Neuron (in vitro differentiated cells): ENCODE data around the gene NCAM2.
"Not testable (repeated sequence)": the region's sequence is repeated elsewhere in the genome, so short reads cannot be mapped to it uniquely, and the experiment has no call there.

Experiments
- H2AFZ ChIP-seq: one replicate; pipeline ENCODE4 v1.6.1; 2013; ENCODE audit warnings: low read depth, mild to moderate bottlenecking, inconsistent platforms, low read length, moderate library complexity
- H3K27me3 ChIP-seq: one replicate; pipeline ENCODE4 v1.6.1; 2013; ENCODE audit warnings: low read length; ENCODE audit not compliant: insufficient read depth
- H3K36me3 ChIP-seq: one replicate; pipeline ENCODE4 v1.6.1; 2013; ENCODE audit warnings: low read length; ENCODE audit not compliant: insufficient read depth
- H3K4me1 ChIP-seq: one replicate; pipeline ENCODE4 v1.6.1; 2013; ENCODE audit warnings: low read length; ENCODE audit not compliant: insufficient read depth
- H3K4me3 ChIP-seq: 2 replicates; pipeline ENCODE4 v1.5.1; 2013; ENCODE audit warnings: mild to moderate bottlenecking, low read length, moderate library complexity
- H3K9me3 ChIP-seq: one replicate; pipeline ENCODE4 v1.6.1; 2013; ENCODE audit warnings: low read length

The NCAM2 gene

DNA sequence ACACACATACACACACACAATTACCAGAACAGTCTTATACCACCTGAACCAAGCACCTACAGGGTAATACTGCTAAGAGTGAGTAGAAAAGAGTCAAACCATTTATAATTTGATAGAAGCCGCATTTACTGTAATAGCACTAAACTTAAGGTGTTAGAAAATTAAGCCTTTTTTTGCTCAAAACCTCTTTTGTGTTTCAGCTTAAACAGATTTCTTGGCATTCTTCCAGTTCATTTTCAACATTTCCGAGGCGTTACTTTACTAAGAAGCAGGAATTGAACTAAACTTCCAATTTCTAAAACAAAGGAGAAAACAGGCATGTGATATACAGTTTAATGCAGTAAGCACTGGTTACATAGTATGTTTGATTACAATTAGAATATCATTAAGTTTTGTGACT, 387.2 kb downstream of the NCAM2 start:
- Histone ChIP-seq H2AFZ (no peak overlapping the region), H3K4me3 (no peak overlapping the region), H3K36me3 (no peaks in the 10 kb centered on the region), H3K9me3 (no peaks in the 10 kb centered on the region), H3K27me3 (no peaks in the 10 kb centered on the region), H3K4me1 (peaks cover 2% of the 10 kb centered on the region)

DNA sequence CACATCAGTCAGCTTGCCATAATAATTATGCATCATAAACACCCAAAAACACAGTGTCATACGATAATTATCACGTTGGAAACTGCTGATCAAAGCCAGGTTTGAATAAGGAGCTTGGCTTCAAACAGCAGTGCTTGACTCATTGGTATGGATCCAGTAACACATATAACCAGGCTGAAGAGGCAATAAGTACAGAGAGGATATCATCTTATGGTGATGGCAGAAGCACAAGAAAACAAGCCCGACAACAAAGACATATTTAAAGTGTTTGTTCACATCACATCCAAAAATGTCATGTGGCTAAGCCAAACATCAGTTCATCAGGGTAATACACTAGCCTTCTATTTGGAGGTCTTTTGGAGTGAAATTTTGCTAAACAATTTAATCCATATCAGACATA, 389.7 kb downstream of the NCAM2 start:
- no peak overlapping the region for H3K4me3 ChIP-seq
- no peaks in the 10 kb centered on the region for H3K9me3 ChIP-seq
- no peaks in the 10 kb centered on the region for H3K27me3 ChIP-seq
- H2AFZ ChIP-seq = no peak overlapping the region
- H3K36me3 ChIP-seq = no peaks in the 10 kb centered on the region
- peaks cover 2% of the 10 kb centered on the region for H3K4me1 ChIP-seq

DNA sequence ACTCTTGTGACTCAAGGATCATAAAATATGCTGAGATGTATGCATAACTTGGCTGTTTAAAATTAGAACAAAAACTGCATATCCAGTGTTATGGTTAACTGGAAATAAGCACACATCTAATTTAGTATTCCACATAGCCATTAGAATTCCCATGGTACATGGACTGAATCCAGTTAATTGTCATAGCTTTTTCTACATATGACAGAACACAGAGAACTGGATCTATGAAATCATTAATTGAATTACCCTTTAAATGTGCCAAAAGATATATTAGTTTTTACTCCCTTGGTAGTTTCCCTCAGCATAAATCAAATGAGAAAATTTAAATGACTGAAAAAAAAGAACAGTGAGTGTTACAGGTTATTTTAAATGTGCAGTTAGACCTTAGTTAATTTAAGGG, 395.9 kb downstream of the NCAM2 start:
- Histone ChIP-seq H2AFZ (no peak overlapping the region), H3K4me1 (no peaks in the 10 kb centered on the region)

DNA sequence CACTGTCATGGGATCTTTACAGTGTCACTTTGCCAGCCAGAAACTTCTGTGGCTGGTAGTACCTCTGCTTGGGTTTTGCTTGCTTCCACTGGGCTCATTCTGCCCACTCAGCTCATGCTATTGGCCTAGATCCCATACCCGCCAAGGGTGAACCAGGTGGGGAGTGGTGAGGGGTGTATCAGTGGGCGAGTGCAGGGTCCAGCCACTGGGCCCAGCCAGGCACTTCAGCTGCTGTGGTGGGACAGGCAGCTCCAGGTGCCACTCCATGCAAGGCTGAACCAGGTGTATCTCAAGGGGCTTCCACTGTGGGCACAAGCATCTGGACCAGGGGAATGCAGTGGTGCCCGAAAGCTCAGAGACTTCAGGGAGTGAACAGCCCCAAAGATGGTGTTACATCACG, 398.2 kb downstream of the NCAM2 start:
- Histone ChIP-seq H2AFZ (no peak overlapping the region), H3K27me3 (no peaks in the 10 kb centered on the region), H3K36me3 (no peaks in the 10 kb centered on the region), H3K4me1 (no peaks in the 10 kb centered on the region), H3K4me3 (no peak overlapping the region), H3K9me3 (peaks cover 7% of the 10 kb centered on the region)

More for the DNA sequence above, 395.9 kb downstream of the NCAM2 start:
- Histone ChIP-seq H3K9me3 (peaks cover 7% of the 10 kb centered on the region), H3K36me3 (no peaks in the 10 kb centered on the region), H3K27me3 (no peaks in the 10 kb centered on the region), H3K4me3 (no peak overlapping the region)

DNA sequence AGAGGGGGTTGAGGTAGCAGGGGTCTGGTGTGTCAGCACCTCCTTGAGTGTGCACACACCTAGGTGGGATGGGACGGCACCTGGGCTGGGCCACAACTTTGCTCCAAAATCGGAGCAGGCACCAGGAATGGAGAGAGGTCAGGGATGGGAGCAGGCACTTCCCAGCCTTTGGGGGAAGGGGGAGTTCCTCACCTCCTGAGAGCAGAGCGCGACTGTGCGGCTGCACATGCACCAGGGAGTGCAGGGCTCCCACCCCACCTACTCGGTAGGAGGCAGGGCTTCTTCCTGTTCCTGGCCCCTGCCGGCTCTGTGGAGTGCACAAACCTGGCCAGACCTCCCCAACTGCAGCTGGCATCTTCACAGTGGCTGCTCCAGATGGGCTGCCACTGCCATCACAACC, 399.3 kb downstream of the NCAM2 start:
- H3K36me3 ChIP-seq = no peaks in the 10 kb centered on the region
- no peak overlapping the region for H2AFZ ChIP-seq
- no peaks in the 10 kb centered on the region for H3K4me1 ChIP-seq
- peaks cover 7% of the 10 kb centered on the region for H3K9me3 ChIP-seq
- H3K4me3 ChIP-seq = no peak overlapping the region
- H3K27me3 ChIP-seq = no peaks in the 10 kb centered on the region

DNA sequence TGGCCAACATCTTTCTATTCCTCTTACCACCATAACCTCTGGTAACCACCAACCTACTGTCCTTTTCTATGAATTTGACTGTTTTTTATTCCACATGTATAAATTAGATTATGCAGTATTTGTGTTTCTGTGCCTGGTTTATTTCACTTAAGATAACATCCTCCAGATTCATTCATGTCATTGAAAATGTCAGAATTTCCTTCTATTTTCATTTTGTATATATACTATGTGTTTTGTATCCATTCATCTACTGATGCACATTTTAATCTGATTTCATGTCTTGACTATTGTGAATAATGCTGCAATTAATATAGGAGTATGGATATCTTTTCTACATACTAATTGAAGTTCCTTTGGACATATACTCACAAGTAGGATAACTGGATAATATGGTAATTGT, 403.2 kb downstream of the NCAM2 start:
- H2AFZ ChIP-seq = no peak overlapping the region
- no peaks in the 10 kb centered on the region for H3K36me3 ChIP-seq
- no peaks in the 10 kb centered on the region for H3K4me1 ChIP-seq

DNA sequence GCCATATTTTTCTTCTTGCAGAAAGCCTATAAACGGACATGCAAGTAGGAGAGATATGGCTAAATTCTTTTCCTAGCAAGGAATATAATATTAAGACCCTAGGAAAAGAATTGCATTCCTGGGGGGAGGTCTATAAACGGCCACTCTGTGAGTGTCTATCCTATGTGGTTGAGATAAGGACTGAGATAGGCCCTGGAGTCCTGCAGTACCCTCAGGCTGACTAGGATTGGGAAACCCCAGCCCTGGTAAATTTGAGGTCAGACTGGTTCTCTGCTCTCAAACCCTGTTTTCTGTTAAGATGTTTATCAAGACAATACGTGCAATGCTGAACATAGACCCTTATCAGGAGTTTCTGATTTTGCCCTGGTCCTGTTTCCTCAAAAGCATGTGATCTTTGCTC, 404.0 kb downstream of the NCAM2 start:
- not testable (repeated sequence) for H3K4me1 ChIP-seq, H3K27me3 ChIP-seq, H2AFZ ChIP-seq, H3K36me3 ChIP-seq, H3K4me3 ChIP-seq, H3K9me3 ChIP-seq

More for the DNA sequence above, 403.2 kb downstream of the NCAM2 start:
- Histone ChIP-seq H3K9me3 (peaks cover 6% of the 10 kb centered on the region), H3K27me3 (no peaks in the 10 kb centered on the region), H3K4me3 (no peak overlapping the region)

DNA sequence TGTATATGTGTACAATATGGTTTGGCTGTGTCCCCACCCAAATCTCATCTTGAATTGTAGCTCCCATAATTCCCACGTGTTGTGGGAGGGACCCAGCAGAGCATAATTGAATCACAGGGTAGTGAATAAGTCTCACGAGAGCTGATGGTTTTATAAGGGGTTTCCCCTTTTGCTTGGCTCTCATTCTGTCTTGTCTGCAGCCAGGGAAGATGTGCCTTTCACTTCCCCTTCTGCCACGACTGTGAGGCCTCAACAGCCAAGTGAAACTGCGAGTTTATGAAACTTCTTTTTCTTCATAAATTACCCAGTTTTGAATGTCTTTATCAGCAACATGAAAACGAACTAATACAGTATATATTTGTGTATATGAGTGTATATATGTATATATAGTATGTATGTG, 406.1 kb downstream of the NCAM2 start:
- H3K4me3 ChIP-seq, H3K36me3 ChIP-seq, H3K9me3 ChIP-seq, H3K4me1 ChIP-seq, H2AFZ ChIP-seq, H3K27me3 ChIP-seq: not testable (repeated sequence)

DNA sequence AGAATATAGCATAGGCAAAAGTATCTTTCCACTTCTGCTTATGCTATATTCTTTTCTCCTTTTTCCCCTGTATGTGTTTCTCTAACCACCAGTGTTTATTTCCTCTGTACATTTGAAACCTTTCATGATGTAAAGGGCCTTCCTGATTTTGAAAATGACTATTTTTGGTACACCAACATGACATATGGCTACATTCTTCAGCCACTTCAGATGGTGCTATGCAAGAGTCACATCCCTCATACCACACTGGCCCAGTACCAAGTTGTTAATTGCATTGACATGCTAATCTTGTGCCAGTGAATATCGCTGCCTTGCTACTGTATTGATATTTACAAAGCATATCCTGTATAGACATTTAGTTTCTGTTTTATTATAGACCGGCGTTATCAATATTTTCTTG, 408.7 kb downstream of the NCAM2 start:
- Histone ChIP-seq H3K4me1 (no peaks in the 10 kb centered on the region), H3K4me3 (no peak overlapping the region), H3K9me3 (no peaks in the 10 kb centered on the region), H3K36me3 (no peaks in the 10 kb centered on the region), H3K27me3 (no peaks in the 10 kb centered on the region), H2AFZ (no peak overlapping the region)

DNA sequence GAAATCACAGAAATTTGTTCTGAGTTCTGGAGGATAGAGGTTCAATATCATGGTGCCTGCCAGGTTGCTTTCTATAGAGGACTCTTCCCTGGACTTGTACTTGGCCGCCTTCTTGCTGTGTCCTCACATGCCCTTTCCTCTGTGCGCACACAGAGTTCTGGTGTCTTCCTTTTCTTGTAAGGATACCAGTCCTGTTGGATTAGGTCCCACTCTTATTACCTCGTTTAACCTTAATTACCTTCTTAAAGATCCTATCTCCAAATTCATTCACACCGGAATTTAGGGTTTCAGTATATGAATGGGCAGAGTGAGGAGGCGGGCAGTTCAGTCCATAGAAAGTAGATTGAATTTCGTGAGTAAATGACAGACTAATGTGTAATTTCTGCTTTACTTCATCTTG, 413.9 kb downstream of the NCAM2 start:
- Histone ChIP-seq H2AFZ (no peak overlapping the region), H3K27me3 (no peaks in the 10 kb centered on the region), H3K4me1 (no peaks in the 10 kb centered on the region), H3K36me3 (no peaks in the 10 kb centered on the region), H3K9me3 (no peaks in the 10 kb centered on the region), H3K4me3 (no peak overlapping the region)

DNA sequence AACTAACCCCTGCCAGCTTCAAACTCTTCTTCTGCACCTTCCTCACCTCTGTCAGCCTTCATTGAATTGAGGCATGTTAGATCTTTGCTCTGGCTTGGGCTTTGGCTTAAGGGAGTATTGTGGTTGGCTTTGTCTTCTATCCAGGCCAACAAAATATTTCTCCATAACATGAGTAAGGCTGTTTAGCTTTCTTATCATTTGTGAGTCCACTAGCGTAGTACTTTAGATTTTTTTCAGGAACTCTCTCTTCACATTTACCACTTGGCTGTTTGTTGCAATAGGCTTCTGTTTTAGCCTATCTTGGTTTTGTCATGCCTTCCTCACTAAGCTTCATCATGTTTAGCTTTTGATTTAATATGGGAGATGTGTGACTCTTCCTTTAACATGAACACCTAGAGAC, 417.5 kb downstream of the NCAM2 start:
- no peak overlapping the region for H2AFZ ChIP-seq
- no peak overlapping the region for H3K4me3 ChIP-seq
- H3K27me3 ChIP-seq = no peaks in the 10 kb centered on the region
- H3K4me1 ChIP-seq = no peaks in the 10 kb centered on the region
- H3K36me3 ChIP-seq = no peaks in the 10 kb centered on the region
- no peaks in the 10 kb centered on the region for H3K9me3 ChIP-seq

DNA sequence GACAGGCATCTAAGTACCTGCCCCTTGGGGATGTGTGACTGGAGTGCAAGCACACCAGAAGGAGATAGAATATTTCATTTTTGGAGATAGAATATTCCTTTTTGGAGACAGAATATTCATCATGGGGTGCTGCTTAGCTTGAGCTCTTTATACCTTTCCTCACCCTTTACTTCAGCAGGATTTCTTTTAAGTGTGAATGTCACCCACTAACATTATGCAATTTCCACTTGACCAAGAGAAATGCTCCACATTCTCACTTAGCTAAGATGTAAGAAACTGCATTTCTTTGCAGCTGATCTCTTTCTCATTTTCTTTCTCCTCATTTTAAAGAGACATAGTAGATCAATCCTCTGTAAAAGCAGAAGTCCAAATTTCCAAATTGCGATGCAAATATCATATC, 436.7 kb downstream of the NCAM2 start:
- no peak overlapping the region for H3K4me3 ChIP-seq
- no peaks in the 10 kb centered on the region for H3K36me3 ChIP-seq
- no peak overlapping the region for H2AFZ ChIP-seq
- no peaks in the 10 kb centered on the region for H3K4me1 ChIP-seq
- no peaks in the 10 kb centered on the region for H3K9me3 ChIP-seq
- no peaks in the 10 kb centered on the region for H3K27me3 ChIP-seq

DNA sequence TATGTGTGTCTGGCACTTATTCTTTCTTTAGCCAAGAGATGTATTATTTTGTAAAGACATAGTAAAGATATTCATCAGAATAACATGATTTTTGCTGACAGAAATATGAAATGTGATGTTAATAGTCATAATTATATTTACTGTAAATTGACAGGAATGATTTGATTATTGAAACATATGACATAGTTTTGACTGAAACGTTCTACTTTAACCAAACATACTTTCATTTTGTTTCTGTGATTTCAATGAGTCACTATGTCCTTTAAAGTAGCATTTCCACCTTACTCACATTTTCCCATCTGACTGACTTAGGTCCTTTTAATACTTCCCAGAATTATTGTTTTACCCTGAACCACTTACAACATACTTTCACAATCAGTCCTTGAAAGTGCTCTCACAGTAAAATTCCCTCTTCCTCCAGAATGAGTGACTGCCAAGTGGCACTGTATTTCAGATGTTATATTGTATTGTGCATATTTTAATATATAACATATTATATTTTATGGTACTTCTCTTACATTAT, 437.9 kb downstream of the NCAM2 start:
- Histone ChIP-seq H3K27me3 (no peaks in the 10 kb centered on the region), H3K36me3 (no peaks in the 10 kb centered on the region), H3K9me3 (no peaks in the 10 kb centered on the region), H3K4me1 (no peaks in the 10 kb centered on the region), H3K4me3 (no peak overlapping the region), H2AFZ (no peak overlapping the region)

DNA sequence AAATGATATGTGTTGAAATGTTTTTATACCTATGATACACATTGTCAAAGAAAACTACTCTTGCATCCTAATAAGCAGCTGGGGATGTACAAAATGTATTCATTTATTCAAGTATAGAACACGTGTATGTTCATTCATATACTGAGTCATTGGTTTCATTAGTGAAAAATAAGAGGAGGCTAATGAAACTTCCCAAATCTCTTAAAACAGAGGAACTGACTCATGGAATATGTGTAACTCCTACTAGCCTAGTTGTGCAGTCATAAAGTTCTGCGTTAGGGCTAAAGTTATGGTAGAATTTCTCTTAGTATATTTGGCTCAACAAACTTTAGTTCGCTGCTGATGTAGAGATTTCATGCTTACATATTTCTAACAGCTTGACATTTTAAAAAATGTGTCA, 441.6 kb downstream of the NCAM2 start:
- H3K27me3 ChIP-seq = no peaks in the 10 kb centered on the region

More for the DNA sequence above, 441.6 kb downstream of the NCAM2 start:
- Histone ChIP-seq H3K4me3 (no peak overlapping the region), H3K9me3 (no peaks in the 10 kb centered on the region), H3K36me3 (no peaks in the 10 kb centered on the region), H2AFZ (no peak overlapping the region), H3K4me1 (no peaks in the 10 kb centered on the region)
